SU-DHL-6 (cell line): Measurements from ENCODE around the gene COL1A1.

Experiments
- H2AFZ ChIP-seq: fragments of 200-600 bp; sonication (generic); 2 replicates; pipeline ENCODE4 v1.6.1; 2014; ENCODE audit warnings: low read depth, mild to moderate bottlenecking, moderate library complexity, mixed read lengths, antibody characterized with exemption, low read length; ENCODE audit not compliant: severe bottlenecking
- H3F3A ChIP-seq: fragments of 200-600 bp; shearing (Covaris generic); 2 replicates; pipeline ENCODE4 v1.6.0; 2016; ENCODE audit warnings: antibody characterized with exemption, mild to moderate bottlenecking; ENCODE audit not compliant: insufficient read depth
- H3K27ac ChIP-seq: fragments of 200-600 bp; sonication (generic); 2 replicates; pipeline ENCODE4 v1.5.1; 2016; ENCODE audit warnings: low read depth, mild to moderate bottlenecking, low read length, moderate library complexity, mixed read lengths
- H3K27me3 ChIP-seq: fragments of 200-600 bp; sonication (generic), shearing (Covaris generic); 2 replicates; pipeline ENCODE4 v1.6.0; 2014; ENCODE audit warnings: mild to moderate bottlenecking, low read length
- H3K36me3 ChIP-seq: fragments of 200-600 bp; sonication (generic); 2 replicates; pipeline ENCODE4 v1.6.1; 2014; ENCODE audit warnings: mild to moderate bottlenecking, low read length, mixed read lengths
- H3K4me2 ChIP-seq: fragments of 300-600, 200-600 bp; shearing (Covaris generic), sonication (generic); 2 replicates; pipeline ENCODE4 v1.6.0; 2014; ENCODE audit warnings: low read length, low read depth, mild to moderate bottlenecking; ENCODE audit not compliant: poor library complexity, severe bottlenecking
- H3K4me3 ChIP-seq: fragments of 200-600 bp; sonication (generic); 2 replicates; pipeline ENCODE4 v1.5.1; 2014; ENCODE audit warnings: antibody characterized with exemption, low read length, mild to moderate bottlenecking, mixed read lengths; ENCODE audit not compliant: insufficient read depth, poor library complexity, severe bottlenecking
- H3K79me2 ChIP-seq: fragments of 200-600 bp; sonication (generic); 2 replicates; pipeline ENCODE4 v1.6.1; 2014; ENCODE audit warnings: mild to moderate bottlenecking, low read length, moderate library complexity; ENCODE audit not compliant: insufficient read depth
- H3K9ac ChIP-seq: fragments of 200-600 bp; sonication (generic); 2 replicates; pipeline ENCODE4 v1.7.0; 2014; ENCODE audit warnings: mild to moderate bottlenecking, low read length
- H3K9me2 ChIP-seq: fragments of 200-600 bp; sonication (generic); replicated peaks from 2 replicates; pipeline ENCODE4 v1.6.1; 2014; ENCODE audit warnings: low read length; ENCODE audit not compliant: insufficient read depth
- H3K9me3 ChIP-seq: fragments of 200-600 bp; sonication (generic); 2 replicates; pipeline ENCODE4 v1.6.1; 2014; ENCODE audit warnings: low read length, mixed read lengths; ENCODE audit not compliant: insufficient read depth
- H4K20me1 ChIP-seq: fragments of 200-600 bp; sonication (generic); 2 replicates; pipeline ENCODE4 v1.6.1; 2014; ENCODE audit warnings: low read depth, mild to moderate bottlenecking, antibody characterized with exemption, low read length, moderate library complexity, mixed read lengths
- EZH2phosphoT487 ChIP-seq: fragments of 200-600 bp; sonication (generic), shearing (Covaris generic); conservative IDR thresholded peaks from 2 replicates; pipeline ENCODE4 v1.6.1; 2018; ENCODE audit warnings: mild to moderate bottlenecking, antibody characterized with exemption, low read length, moderate library complexity, mixed read lengths
- TF ChIP-seq, protein P1 (sequence below): fragments of 200-600 bp; sonication (generic); IDR thresholded peaks from one replicate; pipeline ENCODE4 v1.5.1; 2017; ENCODE audit warnings: antibody characterized with exemption, mild to moderate bottlenecking, low read length, moderate library complexity; ENCODE audit not compliant: insufficient read depth, poor library complexity, severe bottlenecking

Gene COL1A1

DNA sequence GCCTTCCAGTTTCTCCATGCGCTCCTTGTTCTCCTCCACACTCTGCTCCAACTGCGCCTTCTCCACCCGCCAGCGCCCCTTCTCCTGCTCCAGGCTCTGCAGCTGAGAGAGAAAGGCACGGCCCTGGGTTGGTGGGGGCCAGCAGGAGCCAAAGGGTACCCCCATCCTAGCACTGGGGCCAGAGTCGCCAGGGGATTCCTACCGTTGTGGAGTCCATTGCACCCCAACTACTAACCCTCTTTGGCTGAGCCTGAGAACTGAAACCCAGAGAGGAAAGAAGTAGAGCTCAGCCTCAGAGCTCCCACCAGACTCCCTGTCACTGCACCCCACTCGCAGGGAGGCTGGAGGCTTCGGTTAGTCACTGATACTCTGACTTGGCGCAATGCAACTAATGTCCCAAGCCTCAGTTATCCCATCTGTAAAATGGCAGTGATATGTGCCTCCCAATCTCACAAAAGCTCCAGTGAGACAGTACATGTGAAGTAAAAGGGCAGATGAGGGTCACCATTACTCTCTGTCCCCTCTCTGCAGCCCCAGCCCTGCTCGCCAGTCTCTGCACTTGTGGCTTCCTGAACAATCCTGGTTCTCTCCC is 65.2 kb downstream of the COL1A1 start:
- H3K9me3 ChIP-seq, result no peaks in the 10 kb centered on the region
- H3K27me3 ChIP-seq, result no peaks in the 10 kb centered on the region
- H4K20me1 ChIP-seq, result no peaks in the 10 kb centered on the region
- H3K36me3 ChIP-seq, result peaks cover 15% of the 10 kb centered on the region
- H3K79me2 ChIP-seq, result no peaks in the 10 kb centered on the region
- no peak overlapping the region for H3K27ac ChIP-seq
- no peak overlapping the region for H3K4me3 ChIP-seq
- H3K9ac ChIP-seq, result no peak overlapping the region
- H3K9me2 ChIP-seq, result no peaks in the 10 kb centered on the region
- H2AFZ ChIP-seq, result no peak overlapping the region
- no peak overlapping the region for H3K4me2 ChIP-seq
- 0 out of 2 replicates have a peak, but pooled peaks cover 4% of the 10 kb centered on the region for H3F3A ChIP-seq
- no peak for TF ChIP-seq EZH2phosphoT487
- TF ChIP-seq, protein P1, sequence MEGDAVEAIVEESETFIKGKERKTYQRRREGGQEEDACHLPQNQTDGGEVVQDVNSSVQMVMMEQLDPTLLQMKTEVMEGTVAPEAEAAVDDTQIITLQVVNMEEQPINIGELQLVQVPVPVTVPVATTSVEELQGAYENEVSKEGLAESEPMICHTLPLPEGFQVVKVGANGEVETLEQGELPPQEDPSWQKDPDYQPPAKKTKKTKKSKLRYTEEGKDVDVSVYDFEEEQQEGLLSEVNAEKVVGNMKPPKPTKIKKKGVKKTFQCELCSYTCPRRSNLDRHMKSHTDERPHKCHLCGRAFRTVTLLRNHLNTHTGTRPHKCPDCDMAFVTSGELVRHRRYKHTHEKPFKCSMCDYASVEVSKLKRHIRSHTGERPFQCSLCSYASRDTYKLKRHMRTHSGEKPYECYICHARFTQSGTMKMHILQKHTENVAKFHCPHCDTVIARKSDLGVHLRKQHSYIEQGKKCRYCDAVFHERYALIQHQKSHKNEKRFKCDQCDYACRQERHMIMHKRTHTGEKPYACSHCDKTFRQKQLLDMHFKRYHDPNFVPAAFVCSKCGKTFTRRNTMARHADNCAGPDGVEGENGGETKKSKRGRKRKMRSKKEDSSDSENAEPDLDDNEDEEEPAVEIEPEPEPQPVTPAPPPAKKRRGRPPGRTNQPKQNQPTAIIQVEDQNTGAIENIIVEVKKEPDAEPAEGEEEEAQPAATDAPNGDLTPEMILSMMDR, result no peak

DNA sequence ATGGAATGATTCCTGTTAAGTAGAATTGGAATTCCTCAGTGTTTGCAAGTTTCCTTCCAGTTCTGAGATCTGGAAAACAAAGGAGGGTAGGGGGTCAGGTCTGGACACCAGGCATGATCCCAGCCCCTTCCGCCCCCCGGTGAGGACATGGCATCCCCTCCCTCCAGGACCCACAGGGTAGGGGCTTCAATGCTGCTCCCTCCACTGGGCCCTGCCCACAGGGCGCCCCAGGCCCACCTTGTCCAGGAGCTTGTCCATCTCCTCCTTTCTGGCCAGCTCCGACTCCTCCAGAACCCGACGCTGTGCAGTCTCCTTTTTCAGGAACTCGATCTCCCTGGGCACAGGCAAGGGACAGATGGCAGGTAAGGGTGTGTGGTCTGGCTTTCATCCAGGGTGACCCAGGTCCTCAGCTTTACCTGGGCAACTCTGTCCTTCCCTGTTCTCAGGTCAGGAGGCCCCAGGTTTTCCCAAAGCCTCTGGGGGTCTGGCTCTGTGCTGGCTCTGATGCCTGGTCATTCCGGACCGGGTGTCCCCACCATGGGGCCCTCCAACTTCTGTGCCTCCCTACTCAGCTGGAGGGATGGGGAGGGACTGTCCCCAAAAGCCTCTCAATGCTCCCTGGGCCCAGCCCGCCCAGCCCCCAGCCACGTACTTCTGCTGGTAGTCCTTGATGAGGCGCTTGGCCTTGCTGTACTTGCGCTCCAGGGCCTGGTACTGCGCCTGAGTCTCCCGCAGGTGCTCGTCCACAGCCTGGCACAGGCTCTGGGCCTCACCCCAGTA is 65.9 kb downstream of the COL1A1 start:
- Histone ChIP-seq H3K4me2 (no peak overlapping the region), H3K9ac (no peak overlapping the region), H3F3A (0 out of 2 replicates have a peak, but pooled peaks cover 4% of the 10 kb centered on the region), H3K79me2 (no peaks in the 10 kb centered on the region), H3K4me3 (no peak overlapping the region), H3K27ac (no peak overlapping the region), H3K9me3 (no peaks in the 10 kb centered on the region), H3K27me3 (no peaks in the 10 kb centered on the region), H3K36me3 (peaks cover 15% of the 10 kb centered on the region), H4K20me1 (no peaks in the 10 kb centered on the region), H3K9me2 (no peaks in the 10 kb centered on the region), H2AFZ (no peak overlapping the region)
- TF ChIP-seq EZH2phosphoT487, result no peak
- TF ChIP-seq, protein P1, result no peak

DNA sequence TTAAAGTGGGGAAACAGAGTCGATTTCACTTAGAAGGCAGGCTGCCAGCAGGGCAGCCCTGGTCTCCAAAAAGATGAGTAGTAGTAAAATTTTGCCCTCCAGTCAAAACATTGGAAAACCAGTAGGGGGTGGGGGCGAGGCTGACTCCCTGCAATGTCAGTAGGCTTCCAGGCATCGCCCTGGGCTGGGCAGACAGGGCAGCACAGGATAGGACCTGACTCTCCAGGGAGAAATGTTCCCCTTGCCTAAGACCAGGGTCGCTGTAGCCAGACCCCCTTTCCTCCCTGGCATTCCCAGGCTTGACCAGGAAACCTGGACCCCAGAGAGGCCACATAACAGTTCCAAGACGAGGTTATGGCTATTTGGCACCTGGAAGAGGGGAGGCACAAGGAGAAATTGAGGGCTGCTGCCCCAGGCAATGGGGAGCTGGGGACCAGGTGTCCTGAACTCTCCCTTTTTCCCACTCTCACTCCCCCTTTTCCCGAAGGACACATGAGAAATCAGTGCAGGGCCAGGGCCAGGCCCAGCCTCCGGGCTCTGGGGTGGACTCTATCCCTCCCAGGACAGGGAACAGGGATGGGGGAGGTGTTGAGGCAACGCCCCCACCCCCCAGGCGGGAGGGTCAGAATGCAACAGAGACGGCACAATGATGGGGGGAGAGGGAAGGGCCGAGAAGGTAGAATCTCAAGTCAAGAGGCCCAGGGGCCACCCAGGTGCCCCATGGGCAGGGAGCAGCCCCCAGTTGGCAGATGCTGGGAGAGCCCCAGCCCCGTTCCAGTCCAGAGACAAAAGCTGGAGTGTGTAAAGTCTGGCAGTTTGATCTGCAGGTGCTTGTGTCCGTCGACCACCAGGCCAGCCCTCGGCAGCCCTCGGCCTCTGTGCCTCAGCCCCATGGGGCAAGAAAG is 67.0 kb downstream of the COL1A1 start:
- Histone ChIP-seq H3K4me3 (no peak overlapping the region), H3K9ac (no peak overlapping the region), H3K27me3 (no peaks in the 10 kb centered on the region), H3K9me2 (no peaks in the 10 kb centered on the region), H3F3A (0 out of 2 replicates have a peak, but pooled peaks cover 4% of the 10 kb centered on the region), H3K9me3 (no peaks in the 10 kb centered on the region), H3K27ac (no peak overlapping the region), H2AFZ (no peak overlapping the region), H3K4me2 (no peak overlapping the region), H3K36me3 (peaks cover 13% of the 10 kb centered on the region), H4K20me1 (no peaks in the 10 kb centered on the region), H3K79me2 (no peaks in the 10 kb centered on the region)
- TF ChIP-seq EZH2phosphoT487, result no peak
- TF ChIP-seq, protein P1, result no peak
